ENCODE data around the gene A1BG.

DNA sequence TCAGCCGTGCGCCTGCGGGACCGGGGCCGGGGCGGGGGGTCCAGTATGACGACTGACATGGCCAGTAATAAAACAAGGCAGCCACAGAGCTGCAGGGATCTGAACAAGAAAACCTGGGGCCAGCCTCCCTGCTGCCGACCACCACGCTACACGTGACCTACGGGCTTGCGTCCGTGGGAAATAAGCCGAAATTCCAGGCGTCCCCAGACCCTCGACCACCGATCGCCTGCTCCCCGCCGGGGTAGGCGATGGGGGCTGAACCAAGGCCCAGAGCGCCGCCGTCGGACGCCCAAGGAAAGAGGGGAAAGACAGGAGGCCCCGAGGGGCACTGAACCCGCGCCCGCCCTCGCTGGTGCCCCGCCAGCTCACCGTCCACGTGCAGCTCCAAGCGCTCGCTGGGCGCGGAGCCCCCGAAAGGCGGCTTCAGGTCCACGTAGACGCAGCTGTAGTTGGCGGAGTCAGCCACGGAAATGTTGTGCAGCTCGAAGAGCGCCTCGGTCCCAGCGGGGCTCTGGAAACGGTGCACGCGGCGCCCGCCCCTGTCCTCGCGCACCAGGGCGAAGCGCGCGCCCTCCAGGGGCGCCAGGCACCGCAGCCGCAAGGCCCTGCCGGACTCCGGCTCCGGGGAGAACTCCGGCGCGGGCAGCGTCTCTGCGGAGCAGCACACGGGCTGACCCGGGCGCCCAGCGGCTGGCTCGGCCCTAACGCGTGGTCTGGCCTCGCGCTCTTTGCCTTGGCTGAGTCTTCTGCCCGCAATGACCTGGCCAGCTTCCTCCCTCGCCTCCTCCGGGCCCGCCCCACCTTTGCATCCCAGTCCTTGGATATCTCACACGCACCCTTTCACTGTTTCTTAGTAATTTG lies 3.1 kb downstream of the A1BG start:
- TF ChIP-seq, protein P1, sequence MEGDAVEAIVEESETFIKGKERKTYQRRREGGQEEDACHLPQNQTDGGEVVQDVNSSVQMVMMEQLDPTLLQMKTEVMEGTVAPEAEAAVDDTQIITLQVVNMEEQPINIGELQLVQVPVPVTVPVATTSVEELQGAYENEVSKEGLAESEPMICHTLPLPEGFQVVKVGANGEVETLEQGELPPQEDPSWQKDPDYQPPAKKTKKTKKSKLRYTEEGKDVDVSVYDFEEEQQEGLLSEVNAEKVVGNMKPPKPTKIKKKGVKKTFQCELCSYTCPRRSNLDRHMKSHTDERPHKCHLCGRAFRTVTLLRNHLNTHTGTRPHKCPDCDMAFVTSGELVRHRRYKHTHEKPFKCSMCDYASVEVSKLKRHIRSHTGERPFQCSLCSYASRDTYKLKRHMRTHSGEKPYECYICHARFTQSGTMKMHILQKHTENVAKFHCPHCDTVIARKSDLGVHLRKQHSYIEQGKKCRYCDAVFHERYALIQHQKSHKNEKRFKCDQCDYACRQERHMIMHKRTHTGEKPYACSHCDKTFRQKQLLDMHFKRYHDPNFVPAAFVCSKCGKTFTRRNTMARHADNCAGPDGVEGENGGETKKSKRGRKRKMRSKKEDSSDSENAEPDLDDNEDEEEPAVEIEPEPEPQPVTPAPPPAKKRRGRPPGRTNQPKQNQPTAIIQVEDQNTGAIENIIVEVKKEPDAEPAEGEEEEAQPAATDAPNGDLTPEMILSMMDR (IDR thresholded peaks at IDR 0.05; ENCODE audit: poor library complexity): no peak
- no peak for TF ChIP-seq EZH2 (IDR thresholded peaks at IDR 0.05; ENCODE audit: borderline replicate concordance)
